ENCODE measurements around the gene THPO. TPM values are rescaled to one million over a fixed set of nuclear protein-coding genes. Genes with fewer than 3 reads are reported as not detected.

The THPO gene
- total and polyA plus RNA-seq, 9 of the 15 experiments (the other 6 are each of a cell fraction or from before 2014, with no cell fraction given), result 0.11 to 1.1 (median 0.35) TPM; not detected in 1

GRCh38 chr3:184354754-184355153 lies 23.3 kb downstream of the THPO start:
- no peaks in the 10 kb centered on the region for H3K9me3 ChIP-seq (replicated peaks; ENCODE audit: control insufficient read depth, insufficient read depth, low read depth, low read length)
- H3K79me2 ChIP-seq (ENCODE audit: control insufficient read depth, insufficient read depth, low read length), result peaks cover 6% of the 10 kb centered on the region; the same call in 2 of the 3 replicates
- 91% methylated on average over 5 of the region's 8 CpGs for WGBS (ENCODE audit: insufficient coverage, low coverage, missing lambda C conversion rate)
- no peak for FAIRE-seq
- no peaks in the 10 kb centered on the region for H4K20me1 ChIP-seq (replicated peaks; ENCODE audit: control insufficient read depth, insufficient read depth, low read length)
- ChIA-PET POLR2A (interaction anchor here (0.6 to 1.2 kb wide), 3 partner anchors 9 to 1469 kb away, joined by 3 to 4 read pairs (median 4); no protein-coding TSS in a partner anchor), CTCF (ENCODE audit: low intra/inter-chr PET ratio) (no interaction called here)
- no peak overlapping the region for H3K4me3 ChIP-seq
- intact Hi-C loops (cut with micrococcal nuclease), result no loop called here
- H3K4me2 ChIP-seq (ENCODE audit: insufficient read depth, low read length), result no peak overlapping the region
- H3K27me3 ChIP-seq (ENCODE audit: control insufficient read depth in 2 of 2, insufficient read depth in 2 of 2, low read length in 2 of 2), result no peaks in the 10 kb centered on the region
- no peak; the same call in 2 of the 3 replicates for ATAC-seq
- peaks cover 25 to 69% of the 10 kb centered on the region in 2 experiments; a peak in 4 of 5 replicates for H3K4me1 ChIP-seq (replicated peaks in 1 of 2; ENCODE audit: control insufficient read depth in 2 of 2, insufficient read depth in 2 of 2, low read length in 2 of 2)
- in situ Hi-C loops (cut with MboI), result no loop called here
- H3K9me1 ChIP-seq (ENCODE audit: control insufficient read depth, insufficient read depth, low read length), result peaks cover 5% of the 10 kb centered on the region
- no peak for TF ChIP-seq ZNF121 (CRISPR knock-in tag; conservative IDR thresholded peaks at IDR 0.05)
- TF ChIP-seq TFAP4 (CRISPR knock-in tag; IDR thresholded peaks at IDR 0.05; ENCODE audit: borderline replicate concordance), result peak; percentile 18; the same call in 1 of the 2 replicates
- TF ChIP-seq, protein P1, sequence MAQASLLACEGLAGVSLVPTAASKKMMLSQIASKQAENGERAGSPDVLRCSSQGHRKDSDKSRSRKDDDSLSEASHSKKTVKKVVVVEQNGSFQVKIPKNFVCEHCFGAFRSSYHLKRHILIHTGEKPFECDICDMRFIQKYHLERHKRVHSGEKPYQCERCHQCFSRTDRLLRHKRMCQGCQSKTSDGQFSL (CRISPR knock-in tag; IDR thresholded peaks at IDR 0.05), result 0 out of 2 replicates have a peak, but pooled peaks have one; percentile 58
- TF ChIP-seq, protein P1 (tag; IDR thresholded peaks at IDR 0.05), result no peak
- H3K36me3 ChIP-seq (ENCODE audit: control insufficient read depth, insufficient read depth, low read length), result peaks cover 86% of the 10 kb centered on the region; the same call in 2 of the 3 replicates
- no peak for DNase-seq (ENCODE audit: extremely low read depth in 1 of 4, low spot score in 3 of 4)
- no TSS peak for BruUV-seq (replicated peaks)
- no peak overlapping the region for H2AFZ ChIP-seq (ENCODE audit: low read depth, low read length)
- H3K9ac ChIP-seq (ENCODE audit: insufficient read depth in 1 of 2, low read depth in 2 of 2, low read length in 2 of 2), result peak overlapping the region in 1 of 2 experiments; percentile 60; a peak in 2 of 4 replicates
- H3K27ac ChIP-seq (ENCODE audit: extremely low read depth, low read depth, low read length), result no peak overlapping the region

Measured in K562 (cell line).